OCI-LY1 (cell line): ENCODE data around the gene RNF217.

Experiments
- H2AFZ ChIP-seq: fragments of 200-600 bp; sonication (generic), shearing (Covaris generic); 2 replicates; pipeline ENCODE4 v1.6.0; 2014; ENCODE audit warnings: antibody characterized with exemption, mild to moderate bottlenecking, low read length
- H3F3A ChIP-seq: fragments of 200-600 bp; sonication (generic), shearing (Covaris generic); 2 replicates; pipeline ENCODE4 v1.6.0; 2014; ENCODE audit warnings: mild to moderate bottlenecking, antibody characterized with exemption, low read length, moderate library complexity; ENCODE audit not compliant: insufficient read depth
- H3K27ac ChIP-seq: fragments of 200-600 bp; sonication (generic); 2 replicates; pipeline ENCODE4 v1.5.1; 2014; ENCODE audit warnings: low read length, mixed run types, mild to moderate bottlenecking, low read depth; ENCODE audit not compliant: poor library complexity, severe bottlenecking
- H3K27me3 ChIP-seq: fragments of 200-600 bp; sonication (generic); 2 replicates; pipeline ENCODE4 v1.6.0; 2014; ENCODE audit warnings: antibody characterized with exemption, mild to moderate bottlenecking, low read length, moderate library complexity; ENCODE audit not compliant: insufficient read depth
- H3K36me3 ChIP-seq: fragments of 200-600 bp; sonication (generic); 2 replicates; pipeline ENCODE4 v1.6.1; 2014; ENCODE audit warnings: mild to moderate bottlenecking, antibody characterized with exemption, low read length, moderate library complexity, mixed read lengths; ENCODE audit not compliant: insufficient read depth
- H3K4me1 ChIP-seq: fragments of 200-600 bp; sonication (generic); 2 replicates; pipeline ENCODE4 v1.5.1; 2014; ENCODE audit warnings: mild to moderate bottlenecking, low read length, moderate library complexity; ENCODE audit not compliant: insufficient read depth, severe bottlenecking
- H3K4me2 ChIP-seq: fragments of 200-600 bp; sonication (generic), shearing (Covaris generic); 2 replicates; pipeline ENCODE4 v1.6.1; 2014; ENCODE audit warnings: low read length
- H3K4me3 ChIP-seq: fragments of 200-600 bp; sonication (generic); 2 replicates; pipeline ENCODE4 v1.5.1; 2014; ENCODE audit warnings: low read length, low read depth, mild to moderate bottlenecking, mixed read lengths; ENCODE audit not compliant: poor library complexity, severe bottlenecking
- H3K79me2 ChIP-seq: fragments of 200-600 bp; shearing (Covaris generic); 2 replicates; pipeline ENCODE4 v1.6.1; 2016; ENCODE audit warnings: mixed run types, low read length, mixed read lengths; ENCODE audit not compliant: insufficient read depth
- H3K9ac ChIP-seq: fragments of 200-600 bp; sonication (generic), shearing (Covaris generic); 2 replicates; pipeline ENCODE4 v1.6.1; 2014; ENCODE audit warnings: mild to moderate bottlenecking, low read length, mixed read lengths
- H3K9me2 ChIP-seq: fragments of 200-600 bp; sonication (generic), shearing (Covaris generic); 2 replicates; pipeline ENCODE4 v1.6.1; 2014; ENCODE audit warnings: low read depth, mild to moderate bottlenecking, low read length, mixed read lengths
- H3K9me3 ChIP-seq: fragments of 200-600 bp; shearing (Covaris generic); 2 replicates; pipeline ENCODE4 v1.6.1; 2014; ENCODE audit warnings: low read length, mixed read lengths
- H4K20me1 ChIP-seq: fragments of 200-600 bp; sonication (generic), shearing (Covaris generic); 2 replicates; pipeline ENCODE4 v1.6.0; 2016; ENCODE audit warnings: mild to moderate bottlenecking, low read length; ENCODE audit not compliant: insufficient read depth
- CTCF ChIP-seq: fragments of 200-600 bp; sonication (generic), shearing (Covaris generic); IDR thresholded peaks from 2 replicates; pipeline ENCODE4 v1.5.1; 2017; ENCODE audit warnings: mild to moderate bottlenecking, antibody characterized with exemption, low read length, moderate library complexity, mixed read lengths
- EZH2 ChIP-seq: fragments of 200-600 bp; sonication (generic), shearing (Covaris generic); IDR thresholded peaks from 2 replicates; pipeline ENCODE4 v1.8.0; 2017; ENCODE audit warnings: borderline replicate concordance, mixed run types, mild to moderate bottlenecking, antibody characterized with exemption, low read length, moderate library complexity, mixed read lengths

RNF217 gene

GRCh38 chr6:125099211-125100073 lies 137.2 kb downstream of the RNF217 start:
- H3K9me2 ChIP-seq = no peaks in the 10 kb centered on the region
- H4K20me1 ChIP-seq = no peaks in the 10 kb centered on the region
- TF ChIP-seq EZH2 (no peak), CTCF (no peak)
- H3K9ac ChIP-seq = no peak overlapping the region
- no peaks in the 10 kb centered on the region for H3K36me3 ChIP-seq
- H3K79me2 ChIP-seq = no peaks in the 10 kb centered on the region
- no peaks in the 10 kb centered on the region for H3K4me1 ChIP-seq
- H3K4me3 ChIP-seq = no peak overlapping the region
- H3K27me3 ChIP-seq = no peaks in the 10 kb centered on the region
- H3K9me3 ChIP-seq = no peaks in the 10 kb centered on the region
- H3K4me2 ChIP-seq = no peak overlapping the region
- no peak overlapping the region for H2AFZ ChIP-seq
- H3F3A ChIP-seq = no peaks in the 10 kb centered on the region
- H3K27ac ChIP-seq = no peak overlapping the region

DNA sequence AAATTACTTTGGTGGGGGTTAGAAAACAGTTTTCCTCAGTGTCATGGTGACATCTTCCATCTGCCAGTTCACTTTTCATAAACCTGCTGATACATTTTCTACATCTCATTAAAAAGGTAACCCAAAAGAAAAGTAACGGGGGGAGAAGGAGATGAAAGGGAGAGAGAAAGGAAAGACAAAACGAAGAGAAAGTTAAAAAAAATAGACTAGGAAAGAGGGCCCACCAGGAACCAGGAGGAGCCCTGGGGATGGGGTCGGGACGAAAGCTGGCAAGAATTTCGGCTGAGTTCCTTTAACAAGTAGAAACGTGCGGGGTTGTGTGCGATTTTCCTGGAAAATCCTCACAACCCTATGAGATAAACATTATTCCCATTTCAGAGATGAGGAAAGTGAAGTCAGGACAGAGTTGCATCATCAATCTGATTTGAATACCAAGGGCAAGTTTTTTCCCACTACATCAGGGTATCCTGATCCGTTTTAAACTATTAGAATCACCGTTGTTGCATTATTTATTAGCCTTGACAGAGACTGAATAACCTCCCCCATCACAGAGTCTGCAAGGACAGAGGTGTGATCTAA lies 137.9 kb downstream of the RNF217 start:
- Histone ChIP-seq H3F3A (no peaks in the 10 kb centered on the region), H3K4me1 (no peaks in the 10 kb centered on the region), H3K27me3 (no peaks in the 10 kb centered on the region), H3K9me3 (no peaks in the 10 kb centered on the region), H3K9ac (no peak overlapping the region), H3K4me3 (no peak overlapping the region), H3K27ac (no peak overlapping the region), H3K4me2 (no peak overlapping the region), H3K36me3 (no peaks in the 10 kb centered on the region), H3K79me2 (no peaks in the 10 kb centered on the region), H3K9me2 (no peaks in the 10 kb centered on the region), H4K20me1 (no peaks in the 10 kb centered on the region), H2AFZ (no peak overlapping the region)
- TF ChIP-seq EZH2 = no peak
- TF ChIP-seq CTCF = no peak

DNA sequence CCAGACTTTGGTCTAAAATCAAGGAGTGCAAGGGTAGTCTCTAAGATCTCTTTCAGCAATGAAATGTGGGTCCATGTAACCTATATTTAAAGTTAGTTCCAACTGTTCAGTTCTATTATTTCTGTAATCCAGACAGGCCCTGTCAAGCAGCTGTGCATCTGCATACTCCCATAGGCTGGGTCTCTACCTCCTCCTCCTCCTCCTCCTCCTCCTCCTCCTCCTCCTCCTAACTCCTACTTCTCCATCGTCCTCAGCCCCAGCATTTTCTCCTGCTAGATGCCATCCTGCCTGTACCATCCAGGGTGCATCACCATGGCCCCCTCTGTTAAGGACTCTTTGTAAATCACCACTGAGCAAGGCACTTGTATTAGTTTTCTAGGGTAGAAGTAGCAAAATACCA lies 138.9 kb downstream of the RNF217 start:
- Histone ChIP-seq H3K36me3 (no peaks in the 10 kb centered on the region), H3F3A (no peaks in the 10 kb centered on the region), H3K9me3 (no peaks in the 10 kb centered on the region), H3K27ac (no peak overlapping the region), H3K9me2 (no peaks in the 10 kb centered on the region), H3K9ac (no peak overlapping the region), H2AFZ (no peak overlapping the region), H3K4me1 (no peaks in the 10 kb centered on the region), H3K4me3 (no peak overlapping the region), H3K27me3 (no peaks in the 10 kb centered on the region), H3K4me2 (no peak overlapping the region), H4K20me1 (no peaks in the 10 kb centered on the region), H3K79me2 (no peaks in the 10 kb centered on the region)
- TF ChIP-seq CTCF (no peak), EZH2 (no peak)
